DND-41 (cell line): ENCODE data around the gene LCN12.

Source experiments
- EZH2 ChIP-seq: IDR thresholded peaks from 3 replicates; pipeline ENCODE4 v1.6.1; 2012; ENCODE audit warnings: borderline replicate concordance, low read depth, mild to moderate bottlenecking, moderate library complexity, low read length, inconsistent platforms; ENCODE audit not compliant: severe bottlenecking
- TF ChIP-seq, protein P1 (sequence below): IDR thresholded peaks from 2 replicates; pipeline ENCODE4 v1.5.1; 2012; ENCODE audit warnings: borderline replicate concordance, low read length, moderate library complexity, mild to moderate bottlenecking; ENCODE audit not compliant: poor library complexity, severe bottlenecking; ENCODE audit errors: extremely low read depth

DNA sequence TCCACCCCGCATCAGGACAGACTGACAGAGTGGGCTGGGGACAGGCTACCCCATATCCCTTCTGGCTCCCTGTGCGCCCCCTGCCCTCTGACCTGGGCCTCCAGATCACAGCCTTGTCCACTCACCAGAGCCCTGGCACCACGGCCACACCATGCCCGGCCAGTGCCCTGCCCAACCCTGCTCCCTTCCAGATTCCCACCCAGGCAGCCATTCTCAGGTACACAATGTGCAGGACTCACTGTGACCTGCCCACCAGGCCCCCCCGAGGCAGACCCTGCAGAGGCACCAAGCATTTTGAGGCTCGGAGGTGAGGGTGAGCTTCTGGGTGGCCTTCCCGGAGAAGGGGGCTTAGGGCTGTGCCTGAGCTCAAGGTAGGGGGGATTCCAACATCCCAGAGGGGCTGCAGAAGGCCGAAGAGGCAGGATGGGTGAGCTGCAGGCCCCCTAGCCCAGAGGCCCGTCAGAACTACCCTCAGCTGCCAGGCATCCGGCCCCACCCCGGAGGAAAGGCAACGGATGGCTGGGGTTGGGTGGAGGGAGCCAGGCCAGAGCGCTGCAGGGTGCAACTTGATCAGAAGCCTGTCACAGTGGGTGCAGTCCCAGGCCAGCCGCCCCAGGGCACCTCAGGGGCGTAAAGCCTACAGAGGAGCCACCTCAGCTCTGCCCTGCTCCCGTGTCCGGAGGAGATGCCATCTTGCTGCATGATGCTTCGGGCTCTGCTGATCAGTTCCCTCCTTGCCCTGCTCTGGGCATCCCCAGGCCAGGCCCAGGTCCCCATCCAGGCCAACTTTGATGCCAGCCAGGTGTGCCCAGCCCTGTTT, 30.4 kb downstream of the LCN12 start, which contains the start of gene LCNL1:
- TF ChIP-seq, protein P1, sequence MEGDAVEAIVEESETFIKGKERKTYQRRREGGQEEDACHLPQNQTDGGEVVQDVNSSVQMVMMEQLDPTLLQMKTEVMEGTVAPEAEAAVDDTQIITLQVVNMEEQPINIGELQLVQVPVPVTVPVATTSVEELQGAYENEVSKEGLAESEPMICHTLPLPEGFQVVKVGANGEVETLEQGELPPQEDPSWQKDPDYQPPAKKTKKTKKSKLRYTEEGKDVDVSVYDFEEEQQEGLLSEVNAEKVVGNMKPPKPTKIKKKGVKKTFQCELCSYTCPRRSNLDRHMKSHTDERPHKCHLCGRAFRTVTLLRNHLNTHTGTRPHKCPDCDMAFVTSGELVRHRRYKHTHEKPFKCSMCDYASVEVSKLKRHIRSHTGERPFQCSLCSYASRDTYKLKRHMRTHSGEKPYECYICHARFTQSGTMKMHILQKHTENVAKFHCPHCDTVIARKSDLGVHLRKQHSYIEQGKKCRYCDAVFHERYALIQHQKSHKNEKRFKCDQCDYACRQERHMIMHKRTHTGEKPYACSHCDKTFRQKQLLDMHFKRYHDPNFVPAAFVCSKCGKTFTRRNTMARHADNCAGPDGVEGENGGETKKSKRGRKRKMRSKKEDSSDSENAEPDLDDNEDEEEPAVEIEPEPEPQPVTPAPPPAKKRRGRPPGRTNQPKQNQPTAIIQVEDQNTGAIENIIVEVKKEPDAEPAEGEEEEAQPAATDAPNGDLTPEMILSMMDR: no peak
- no peak for TF ChIP-seq EZH2
